ENCODE data around the gene NUP93.

Gene NUP93

DNA sequence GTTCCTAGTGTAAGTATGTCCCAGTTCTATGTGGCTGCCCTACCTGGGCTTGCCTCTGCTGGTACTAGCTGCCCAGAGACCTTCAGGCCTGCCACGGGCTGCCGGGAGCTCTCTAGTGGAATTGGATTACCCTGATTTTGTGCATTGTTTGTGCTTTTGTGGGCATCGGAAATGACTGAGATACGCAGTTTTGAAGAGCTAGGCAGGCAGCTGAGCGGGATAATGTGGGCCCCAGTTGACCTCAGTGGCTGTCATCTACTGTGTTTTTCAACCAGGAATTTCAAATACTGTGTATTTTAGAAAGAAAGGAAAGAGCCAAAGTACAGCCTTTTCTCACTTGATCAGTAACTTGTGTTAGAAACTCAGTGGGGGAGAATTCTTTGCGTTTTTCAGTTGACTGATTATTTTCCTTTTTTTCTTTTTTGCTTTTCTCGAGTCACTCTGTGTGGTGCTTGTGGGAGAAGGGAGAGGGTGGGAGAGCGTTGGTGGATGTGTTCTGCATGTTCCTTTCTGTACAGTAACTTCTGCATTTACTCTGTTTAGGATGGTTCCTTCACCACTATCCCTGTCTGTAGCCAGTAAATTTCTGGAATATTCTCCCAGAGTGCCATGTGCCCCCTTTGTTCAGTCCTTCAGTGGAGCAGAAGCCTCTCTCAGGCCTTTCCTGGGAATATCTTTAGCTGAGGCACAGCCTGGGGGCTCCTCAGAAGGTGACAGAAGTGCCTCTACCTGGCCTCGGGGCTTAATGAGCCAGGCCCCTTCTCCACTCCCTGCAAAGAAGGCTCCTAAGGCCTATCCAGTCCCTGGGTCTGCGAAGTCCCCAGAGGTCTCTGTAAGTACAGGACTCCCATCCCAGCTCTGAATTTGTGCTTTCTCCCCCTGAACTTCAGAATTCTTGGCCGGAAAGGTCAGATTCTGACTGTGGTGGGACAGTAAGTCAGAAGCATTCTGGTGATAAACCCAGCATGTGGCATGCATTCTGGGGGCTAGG is 120.1 kb downstream of the NUP93 start:
- peak; percentile 80 for DNase-seq (ENCODE audit: low read depth, low spot score)
- no peak overlapping the region for H3K4me3 ChIP-seq (ENCODE audit: low read depth, low read length)
- TF ChIP-seq, protein P1, sequence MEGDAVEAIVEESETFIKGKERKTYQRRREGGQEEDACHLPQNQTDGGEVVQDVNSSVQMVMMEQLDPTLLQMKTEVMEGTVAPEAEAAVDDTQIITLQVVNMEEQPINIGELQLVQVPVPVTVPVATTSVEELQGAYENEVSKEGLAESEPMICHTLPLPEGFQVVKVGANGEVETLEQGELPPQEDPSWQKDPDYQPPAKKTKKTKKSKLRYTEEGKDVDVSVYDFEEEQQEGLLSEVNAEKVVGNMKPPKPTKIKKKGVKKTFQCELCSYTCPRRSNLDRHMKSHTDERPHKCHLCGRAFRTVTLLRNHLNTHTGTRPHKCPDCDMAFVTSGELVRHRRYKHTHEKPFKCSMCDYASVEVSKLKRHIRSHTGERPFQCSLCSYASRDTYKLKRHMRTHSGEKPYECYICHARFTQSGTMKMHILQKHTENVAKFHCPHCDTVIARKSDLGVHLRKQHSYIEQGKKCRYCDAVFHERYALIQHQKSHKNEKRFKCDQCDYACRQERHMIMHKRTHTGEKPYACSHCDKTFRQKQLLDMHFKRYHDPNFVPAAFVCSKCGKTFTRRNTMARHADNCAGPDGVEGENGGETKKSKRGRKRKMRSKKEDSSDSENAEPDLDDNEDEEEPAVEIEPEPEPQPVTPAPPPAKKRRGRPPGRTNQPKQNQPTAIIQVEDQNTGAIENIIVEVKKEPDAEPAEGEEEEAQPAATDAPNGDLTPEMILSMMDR (IDR thresholded peaks at IDR 0.05; ENCODE audit: low read depth, low read length): no peak
- in situ Hi-C loops (cut with HindIII; ENCODE audit: low sequenced_read_pairs): no loop called here

DNA sequence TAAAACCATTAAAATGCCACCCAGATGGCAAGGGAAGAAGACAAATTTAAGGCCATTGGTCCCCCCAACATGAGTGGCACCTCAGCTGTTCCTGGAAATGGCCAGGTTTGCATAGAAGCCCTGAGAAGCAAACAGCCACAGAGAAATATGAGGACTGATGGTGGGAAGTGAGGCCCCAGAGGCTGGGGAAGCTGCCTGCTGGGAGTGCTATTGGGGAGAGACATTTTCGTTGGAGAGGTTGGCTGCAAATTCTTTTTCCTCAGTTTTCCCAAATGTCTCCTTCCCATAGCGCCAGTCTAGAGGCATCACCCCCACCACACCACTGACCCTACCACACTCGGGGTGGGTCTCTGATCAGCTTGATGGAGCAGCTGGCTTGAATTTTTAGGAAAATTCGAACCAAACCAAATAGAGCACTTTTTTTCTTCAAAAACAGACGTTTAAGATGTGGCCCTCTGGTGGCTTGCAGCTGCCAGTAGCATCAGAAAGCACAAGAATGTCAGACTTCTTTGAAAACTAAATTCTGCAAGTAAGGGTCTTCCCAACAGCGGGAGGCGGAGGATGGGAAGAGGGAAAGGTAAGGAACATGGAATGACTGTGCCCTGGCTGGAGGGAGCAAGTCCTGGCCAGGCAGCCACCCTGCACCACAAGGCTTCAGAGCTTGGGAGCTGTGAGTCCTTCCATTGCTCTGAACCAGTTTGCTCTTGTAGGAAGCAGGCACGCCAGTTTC is 121.9 kb downstream of the NUP93 start:
- no peak overlapping the region for H3K4me3 ChIP-seq (ENCODE audit: low read depth, low read length)
- peak; percentile 55 for DNase-seq (ENCODE audit: low read depth, low spot score)
- in situ Hi-C loops (cut with HindIII; ENCODE audit: low sequenced_read_pairs): no loop called here
- TF ChIP-seq, protein P1 (IDR thresholded peaks at IDR 0.05; ENCODE audit: low read depth, low read length): peak; percentile 74

DNA sequence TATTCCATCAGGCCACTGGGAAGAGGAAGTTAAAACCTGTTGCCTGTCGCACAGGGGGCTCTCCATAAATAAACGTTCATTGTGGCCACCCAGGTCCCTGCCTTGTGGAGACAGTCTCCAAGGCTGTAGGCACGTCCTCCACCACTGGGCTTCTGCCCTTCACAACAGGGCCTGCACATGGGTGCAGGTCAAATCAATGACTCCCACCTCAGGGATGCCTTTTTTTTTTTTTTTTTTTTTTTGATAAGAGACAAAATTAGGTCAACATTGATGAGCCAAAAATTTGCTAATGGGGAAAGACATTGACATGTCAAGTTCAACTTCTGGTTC is 122.4 kb downstream of the NUP93 start:
- in situ Hi-C loops (cut with HindIII; ENCODE audit: low sequenced_read_pairs): no loop called here
- TF ChIP-seq, protein P1 (IDR thresholded peaks at IDR 0.05; ENCODE audit: low read depth, low read length): no peak
- DNase-seq (ENCODE audit: low read depth, low spot score): no peak
- H3K4me3 ChIP-seq (ENCODE audit: low read depth, low read length): no peak overlapping the region

DNA sequence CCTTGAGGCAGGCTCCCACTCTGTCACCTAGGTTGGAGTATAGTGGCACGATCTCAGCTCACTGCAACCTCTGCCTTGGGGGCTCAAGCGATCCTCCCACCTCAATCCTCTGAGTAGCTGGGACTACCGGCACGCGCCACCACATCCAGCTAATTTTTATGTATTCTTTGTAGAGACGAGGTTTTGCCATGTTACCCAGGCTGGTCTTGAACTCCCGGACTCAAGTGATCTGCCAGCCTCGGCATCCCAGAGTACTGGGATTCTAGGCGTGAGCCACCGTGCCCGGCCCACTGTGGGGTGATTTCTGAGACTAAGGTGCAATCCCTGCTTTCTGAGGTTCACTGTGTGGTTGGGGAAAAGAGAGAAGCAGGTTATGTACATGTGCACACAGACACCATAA is 123.0 kb downstream of the NUP93 start:
- DNase-seq (ENCODE audit: low read depth, low spot score): no peak
- no peak overlapping the region for H3K4me3 ChIP-seq (ENCODE audit: low read depth, low read length)
- TF ChIP-seq, protein P1 (IDR thresholded peaks at IDR 0.05; ENCODE audit: low read depth, low read length): no peak
- in situ Hi-C loops (cut with HindIII; ENCODE audit: low sequenced_read_pairs): no loop called here

DNA sequence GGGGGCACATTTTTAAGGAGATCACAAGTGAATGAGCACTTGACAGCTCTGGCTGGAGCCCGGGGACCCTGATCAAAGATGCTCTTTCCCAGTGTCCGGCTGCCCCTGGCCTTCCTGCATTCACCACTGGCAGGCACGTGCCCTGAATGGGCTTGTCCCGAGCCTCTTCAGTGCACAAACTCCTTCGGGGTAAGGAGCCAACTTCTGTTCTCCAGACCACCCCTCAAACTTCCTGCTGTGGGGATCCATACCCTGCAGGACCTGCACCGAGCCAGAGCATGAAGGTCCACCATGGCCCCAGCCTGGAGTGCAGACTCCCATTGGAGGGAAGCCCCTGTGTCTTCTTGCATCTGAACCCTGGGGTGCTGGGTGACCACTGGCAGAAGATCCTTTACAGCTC is 125.3 kb downstream of the NUP93 start:
- in situ Hi-C loops (cut with HindIII; ENCODE audit: low sequenced_read_pairs): no loop called here
- TF ChIP-seq, protein P1 (IDR thresholded peaks at IDR 0.05; ENCODE audit: low read depth, low read length): no peak
- H3K4me3 ChIP-seq (ENCODE audit: low read depth, low read length): no peak overlapping the region
- no peak for DNase-seq (ENCODE audit: low read depth, low spot score)

DNA sequence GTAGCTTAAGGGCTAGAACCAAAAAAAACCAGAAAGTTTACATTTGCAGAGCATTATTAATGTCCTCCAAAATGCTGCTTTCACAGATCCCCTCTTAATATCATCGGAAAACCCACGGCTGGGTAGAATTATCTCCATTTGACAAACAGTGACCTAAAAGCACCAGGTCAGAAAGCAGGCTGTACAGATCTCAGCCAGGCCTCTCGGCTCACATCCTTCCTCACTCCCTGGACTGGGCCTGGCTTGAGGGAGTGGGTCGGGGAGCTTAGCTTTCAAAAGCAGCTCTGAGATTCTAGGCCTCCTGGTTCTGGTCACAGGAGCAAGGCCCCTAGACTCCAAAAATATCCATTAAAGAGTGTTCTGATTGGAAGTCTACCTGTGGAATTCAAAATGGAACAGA is 126.0 kb downstream of the NUP93 start:
- no peak for DNase-seq (ENCODE audit: low read depth, low spot score)
- H3K4me3 ChIP-seq (ENCODE audit: low read depth, low read length): no peak overlapping the region
- TF ChIP-seq, protein P1 (IDR thresholded peaks at IDR 0.05; ENCODE audit: low read depth, low read length): no peak
- in situ Hi-C loops (cut with HindIII; ENCODE audit: low sequenced_read_pairs): no loop called here

Measured in astrocyte of the spinal cord (primary cell).